HFFc6 (cell line): ENCODE results near the gene TMEM98. TPM values are rescaled to one million over a fixed set of nuclear protein-coding genes. Genes with fewer than 3 reads are reported as not detected.

Experiments used
- DNase-seq: peaks from one replicate; pipeline ENCODE4 v3.0.0-alpha.2; 2018
- H3K27ac Mint-ChIP-seq: 2 replicates; pipeline ENCODE4 v1.8.0; 2020; ENCODE audit warnings: mild to moderate bottlenecking, mixed read lengths
- H3K27me3 Mint-ChIP-seq: 2 replicates; pipeline ENCODE4 v1.8.0; 2021; ENCODE audit warnings: mild to moderate bottlenecking, moderate library complexity, mixed read lengths; ENCODE audit not compliant: insufficient read depth
- H3K36me3 Mint-ChIP-seq: 2 replicates; pipeline ENCODE4 v1.8.0; 2021; ENCODE audit warnings: low read depth, mixed read lengths
- H3K4me1 Mint-ChIP-seq: 2 replicates; pipeline ENCODE4 v1.8.0; 2020; ENCODE audit warnings: low read depth, mixed read lengths
- H3K4me3 Mint-ChIP-seq: 2 replicates; pipeline ENCODE4 v1.8.0; 2020; ENCODE audit warnings: mild to moderate bottlenecking, moderate library complexity, mixed read lengths
- H3K9me3 Mint-ChIP-seq: 2 replicates; pipeline ENCODE4 v1.8.0; 2020; ENCODE audit warnings: mild to moderate bottlenecking, mixed read lengths
- CTCF ChIP-seq: fragments of 200-600 bp; sonication (generic); IDR thresholded peaks from 2 replicates; pipeline ENCODE4 v1.5.0; 2021; ENCODE audit warnings: antibody characterized with exemption, mild to moderate bottlenecking
- total RNA-seq, 6 experiments: library from RNA; stranded (reverse); fragmentation: NEBNext Ultra II Directional; extraction: Animal tissue kit (Norgen Biotek cat#: 25700); gene quantifications; 2 replicates in 1 of 6; 3 replicates in 5 of 6; pipeline ENCODE4 v1.2.3, GENCODE V29; 2021

The TMEM98 gene
- total RNA-seq, 6 experiments from 2014 or later, result 34.4 to 66.9 (median 38.5) TPM

- no peak for DNase-seq
- Mint-ChIP-seq H3K27ac (no peak overlapping the region), H3K4me3 (no peak overlapping the region), H3K27me3 (peaks cover 10% of the 10 kb centered on the region), H3K4me1 (peaks cover 11% of the 10 kb centered on the region; the same call in 1 of the 2 replicates), H3K36me3 (no peaks in the 10 kb centered on the region; the same call in 1 of the 2 replicates), H3K9me3 (no peaks in the 10 kb centered on the region; the same call in 1 of the 2 replicates)
- TF ChIP-seq CTCF, result no peak
These were observed 26.5 kb downstream of the TMEM98 start for GRCh38 chr17:32954477-32954876.

- H3K9me3 Mint-ChIP-seq, result no peaks in the 10 kb centered on the region; the same call in 1 of the 2 replicates
- H3K36me3 Mint-ChIP-seq, result no peaks in the 10 kb centered on the region; the same call in 1 of the 2 replicates
- no peak overlapping the region for H3K27ac Mint-ChIP-seq
- no peak for TF ChIP-seq CTCF
- H3K4me3 Mint-ChIP-seq, result no peak overlapping the region
- peaks cover 10% of the 10 kb centered on the region for H3K27me3 Mint-ChIP-seq
- H3K4me1 Mint-ChIP-seq, result peaks cover 11% of the 10 kb centered on the region; the same call in 1 of the 2 replicates
- no peak for DNase-seq
These were observed 27.2 kb downstream of the TMEM98 start for GRCh38 chr17:32955155-32955554.

- no peak overlapping the region for H3K27ac Mint-ChIP-seq
- peaks cover 10% of the 10 kb centered on the region for H3K27me3 Mint-ChIP-seq
- no peaks in the 10 kb centered on the region; the same call in 1 of the 2 replicates for H3K36me3 Mint-ChIP-seq
- no peak for DNase-seq
- peaks cover 19% of the 10 kb centered on the region; the same call in 1 of the 2 replicates for H3K4me1 Mint-ChIP-seq
- H3K9me3 Mint-ChIP-seq, result no peaks in the 10 kb centered on the region; the same call in 1 of the 2 replicates
- no peak overlapping the region for H3K4me3 Mint-ChIP-seq
- TF ChIP-seq CTCF, result no peak
These were observed 28.5 kb downstream of the TMEM98 start for GRCh38 chr17:32956240-32956970.

GRCh38 chr17:32958418-32958817 lies 30.5 kb downstream of the TMEM98 start:
- Mint-ChIP-seq H3K4me1 (peaks cover 20% of the 10 kb centered on the region; the same call in 1 of the 2 replicates), H3K27me3 (peaks cover 16% of the 10 kb centered on the region; the same call in 1 of the 2 replicates), H3K27ac (no peak overlapping the region), H3K4me3 (peak overlapping the region; percentile 50; the same call in 1 of the 2 replicates), H3K9me3 (no peaks in the 10 kb centered on the region), H3K36me3 (no peaks in the 10 kb centered on the region; the same call in 1 of the 2 replicates)
- TF ChIP-seq CTCF, result no peak
- peak; percentile 66 for DNase-seq

GRCh38 chr17:32960815-32961214 lies 32.9 kb downstream of the TMEM98 start:
- Mint-ChIP-seq H3K4me3 (no peak overlapping the region), H3K27ac (no peak overlapping the region), H3K27me3 (peaks cover 18% of the 10 kb centered on the region; the same call in 1 of the 2 replicates), H3K36me3 (no peaks in the 10 kb centered on the region), H3K9me3 (no peaks in the 10 kb centered on the region; the same call in 1 of the 2 replicates), H3K4me1 (peaks cover 20% of the 10 kb centered on the region; the same call in 1 of the 2 replicates)
- DNase-seq, result peak; percentile 15
- TF ChIP-seq CTCF, result no peak
